Measurements from ENCODE around the gene CATSPER4.

The CATSPER4 gene

GRCh38 chr1:26164861-26165842, 25.2 kb upstream of the CATSPER4 start:
- no peak for DNase-seq (ENCODE audit: low read depth, low spot score)

GRCh38 chr1:26166719-26167281, 23.6 kb upstream of the CATSPER4 start:
- DNase-seq (ENCODE audit: low read depth, low spot score) = no peak

- DNase-seq (ENCODE audit: low read depth, low spot score) = no peak
These were observed 21.8 kb upstream of the CATSPER4 start, which contains the start of gene C1orf232 for GRCh38 chr1:26168410-26169197. Gene C1orf232, minus strand, starts transcription at chr1:26168963. Its CDS starts 464 bp downstream, at chr1:26168499.

GRCh38 chr1:26169198-26169554, 21.2 kb upstream of the CATSPER4 start:
- DNase-seq (ENCODE audit: low read depth, low spot score) = no peak

- peak; percentile 74 for DNase-seq (ENCODE audit: low read depth, low spot score)
These were observed 20.5 kb upstream of the CATSPER4 start, which contains the start of gene ZNF593 for GRCh38 chr1:26169669-26170471. Gene ZNF593, plus strand, starts transcription at chr1:26169908. Its CDS starts 76 bp downstream, at chr1:26169984.

- no peak for DNase-seq (ENCODE audit: low read depth, low spot score)
These were observed 20.0 kb upstream of the CATSPER4 start for GRCh38 chr1:26170472-26170821.

GRCh38 chr1:26171084-26172072, 19.0 kb upstream of the CATSPER4 start, which contains the start of gene ZNF593OS:
Gene ZNF593OS, minus strand, starts transcription at chr1:26171832. Its CDS starts 171 bp downstream, at chr1:26171661.
- no peak for DNase-seq (ENCODE audit: low read depth, low spot score)

- DNase-seq (ENCODE audit: low read depth, low spot score) = no peak
These were observed 15.1 kb upstream of the CATSPER4 start for GRCh38 chr1:26175346-26175745.

GRCh38 chr1:26177182-26177684, 13.2 kb upstream of the CATSPER4 start, which contains the start of gene CNKSR1:
Gene CNKSR1, plus strand, starts transcription at chr1:26177491. Its CDS starts 57 bp downstream, at chr1:26177548.
- no peak for DNase-seq (ENCODE audit: low read depth, low spot score)

GRCh38 chr1:26180010-26180506, 10.3 kb upstream of the CATSPER4 start:
- no peak for DNase-seq (ENCODE audit: low read depth, low spot score)

GRCh38 chr1:26181586-26182382, 8.6 kb upstream of the CATSPER4 start:
- DNase-seq (ENCODE audit: low read depth, low spot score) = no peak

- DNase-seq (ENCODE audit: low read depth, low spot score) = no peak
These were observed 8.1 kb upstream of the CATSPER4 start for GRCh38 chr1:26182383-26182696.

- no peak for DNase-seq (ENCODE audit: low read depth, low spot score)
These were observed 6.3 kb upstream of the CATSPER4 start for GRCh38 chr1:26184086-26184485.

GRCh38 chr1:26184883-26185282, 5.5 kb upstream of the CATSPER4 start:
- no peak for DNase-seq (ENCODE audit: low read depth, low spot score)

- no peak for DNase-seq (ENCODE audit: low read depth, low spot score)
These were observed 2.5 kb upstream of the CATSPER4 start for GRCh38 chr1:26187882-26188281.

- no peak for DNase-seq (ENCODE audit: low read depth, low spot score)
These were observed 1.9 kb upstream of the CATSPER4 start for GRCh38 chr1:26188477-26188876.

- DNase-seq (ENCODE audit: low read depth, low spot score) = no peak
These were observed 1.1 kb upstream of the CATSPER4 start for GRCh38 chr1:26189331-26189730.

GRCh38 chr1:26189751-26190275, 589 bp upstream of the CATSPER4 start:
- no peak for DNase-seq (ENCODE audit: low read depth, low spot score)

All from activated naive CD8-positive, alpha-beta T cell treated with anti-CD3 and anti-CD28 coated beads, Interleukin-2, amount 50 U/mL, for 16 hours (primary cell).